Panc1 (cell line): ENCODE measurements around the gene MLNR.

Experiments used
- CTCF ChIP-seq: fragments of 450-650 bp; IDR thresholded peaks from 2 replicates; pipeline ENCODE4 v1.5.1; 2017; ENCODE audit warnings: mild to moderate bottlenecking
- POLR2AphosphoS5 ChIP-seq: IDR thresholded peaks from 2 replicates; pipeline ENCODE4 v1.6.1; 2012; ENCODE audit warnings: mild to moderate bottlenecking, low read depth, low read length, moderate library complexity
- SIN3A ChIP-seq: IDR thresholded peaks from 2 replicates; pipeline ENCODE4 v1.6.1; 2012; ENCODE audit warnings: low read depth, mild to moderate bottlenecking, low read length, moderate library complexity, borderline replicate concordance; ENCODE audit not compliant: insufficient read depth

DNA sequence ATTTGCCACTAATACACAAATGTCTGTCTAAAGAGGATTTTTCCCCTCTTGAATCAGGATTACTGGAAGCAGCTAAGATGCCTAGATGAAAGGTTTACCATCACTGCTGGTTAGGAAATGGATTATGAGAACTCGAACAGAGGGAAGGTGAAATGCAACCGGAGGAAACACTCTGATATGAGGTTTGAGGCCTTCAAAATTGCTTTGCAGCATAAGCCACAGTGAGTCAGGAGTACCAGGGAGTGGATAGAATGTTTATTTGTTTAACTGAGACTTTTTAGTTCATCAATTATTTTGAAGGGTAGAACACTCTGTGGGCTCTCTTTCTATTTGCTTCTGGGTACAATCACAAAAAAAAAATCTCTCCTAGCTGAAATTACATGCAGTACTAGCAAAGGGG lies 45.7 kb downstream of the MLNR start:
- TF ChIP-seq CTCF (no peak), POLR2AphosphoS5 (no peak), SIN3A (no peak)
